Peyer's patch (tissue), 4 donors: ENCODE data around the gene RET. TPM values are rescaled to one million over a fixed set of nuclear protein-coding genes. Genes with fewer than 3 reads are reported as not detected.

Experiments used
- DNase-seq, 3 donors: peaks; one replicate each; pipeline ENCODE4 v3.0.0-alpha.2; 2017 to 2019
- H3K27ac ChIP-seq, 4 donors: fragments of 200-600 bp; sonication (generic); one replicate each; pipeline ENCODE4 v1.5.1; 2016 to 2019
- H3K27me3 ChIP-seq, 2 donors: fragments of 200-600 bp; sonication (generic); one replicate each; pipeline ENCODE4 v1.5.1; 2019
- H3K36me3 ChIP-seq, 3 donors: fragments of 200-600 bp; sonication (generic); one replicate each; pipeline ENCODE4 v1.5.1; 2016 to 2019
- H3K4me1 ChIP-seq, 4 donors: fragments of 200-600 bp; sonication (generic); one replicate each; pipeline ENCODE4 v1.5.1; 2016 to 2019
- H3K4me3 ChIP-seq, 4 donors: fragments of 200-600 bp; sonication (generic); 1 replicate in 3 of 4; 2 replicates in 1 of 4; pipeline ENCODE4 v1.5.1; 2016 to 2019; ENCODE audit warnings: mild to moderate bottlenecking in 1 of 4
- H3K9me3 ChIP-seq, 4 donors: fragments of 200-600 bp; sonication (generic); one replicate each; pipeline ENCODE4 v1.5.1; 2016 to 2019; ENCODE audit warnings: mild to moderate bottlenecking in 1 of 4
- CTCF ChIP-seq, 6 experiments: fragments of 450-650 bp in 4 of 6; fragments of 200-600 bp in 2 of 6; sonication (generic) in 1 of 6; IDR thresholded peaks; one replicate each; pipeline ENCODE4 v1.5.1; 2017 to 2019; ENCODE audit warnings: antibody characterized with exemption in 6 of 6, mild to moderate bottlenecking in 3 of 6, moderate library complexity in 1 of 6
- POLR2A ChIP-seq, 2 donors: fragments of 450-650 bp; IDR thresholded peaks; one replicate each; pipeline ENCODE4 v1.5.1; 2017; ENCODE audit warnings: antibody characterized with exemption in 2 of 2, mild to moderate bottlenecking in 2 of 2, moderate library complexity in 2 of 2
- total RNA-seq, 4 donors: library from RNA; depleted of rRNA; stranded (reverse); fragments of >200 nt; gene quantifications; one replicate each; pipeline ENCODE4 v1.1.0, GENCODE V29; 2016

The RET gene
- total RNA-seq, 4 donors from 2014 or later: 1.2 to 5.8 (median 1.7) TPM

GRCh38 chr10:43173120-43173519 is 96.3 kb downstream of the RET start:
- Histone ChIP-seq H3K4me1 (no peaks in the 10 kb centered on the region), H3K4me3 (no peak overlapping the region), H3K36me3 (peaks cover 0 to 21% (median 0%) of the 10 kb centered on the region in 3 donors), H3K27me3 (no peaks in the 10 kb centered on the region), H3K9me3 (no peaks in the 10 kb centered on the region), H3K27ac (no peak overlapping the region)
- no peak for DNase-seq
- TF ChIP-seq CTCF (IDR thresholded peaks at IDR 0.05) (no peak), POLR2A (IDR thresholded peaks at IDR 0.05) (no peak)

GRCh38 chr10:43174969-43175368 is 98.1 kb downstream of the RET start:
- H3K4me1 ChIP-seq: no peaks in the 10 kb centered on the region
- no peak for DNase-seq
- peak in 1 of 6 experiments; percentile 2 for TF ChIP-seq CTCF (IDR thresholded peaks at IDR 0.05)
- TF ChIP-seq POLR2A (IDR thresholded peaks at IDR 0.05): no peak
- no peaks in the 10 kb centered on the region for H3K27me3 ChIP-seq
- no peaks in the 10 kb centered on the region for H3K9me3 ChIP-seq
- H3K4me3 ChIP-seq: no peak overlapping the region
- no peak overlapping the region for H3K27ac ChIP-seq
- H3K36me3 ChIP-seq: peaks cover 0 to 31% (median 0%) of the 10 kb centered on the region in 3 donors

GRCh38 chr10:43176271-43176670 is 99.4 kb downstream of the RET start:
- no peak overlapping the region for H3K27ac ChIP-seq

GRCh38 chr10:43177595-43177994 is 100.7 kb downstream of the RET start:
- H3K4me1 ChIP-seq: no peaks in the 10 kb centered on the region
- no peak overlapping the region for H3K4me3 ChIP-seq
- DNase-seq: no peak
- TF ChIP-seq CTCF (IDR thresholded peaks at IDR 0.05): no peak
- no peak for TF ChIP-seq POLR2A (IDR thresholded peaks at IDR 0.05)
- H3K9me3 ChIP-seq: no peaks in the 10 kb centered on the region
- H3K27me3 ChIP-seq: no peaks in the 10 kb centered on the region
- H3K27ac ChIP-seq: no peak overlapping the region
- peaks cover 0 to 31% (median 0%) of the 10 kb centered on the region in 3 donors for H3K36me3 ChIP-seq

More at GRCh38 chr10:43176271-43176670, 99.4 kb downstream of the RET start:
- Histone ChIP-seq H3K36me3 (peaks cover 0 to 32% (median 0%) of the 10 kb centered on the region in 3 donors), H3K9me3 (no peaks in the 10 kb centered on the region), H3K4me1 (no peaks in the 10 kb centered on the region), H3K27me3 (no peaks in the 10 kb centered on the region), H3K4me3 (no peak overlapping the region)
- TF ChIP-seq CTCF (IDR thresholded peaks at IDR 0.05) (no peak), POLR2A (IDR thresholded peaks at IDR 0.05) (no peak)
- no peak for DNase-seq

Other genes starting within 250 kb of the RET start
- gene CSGALNACT2, start 61.4 kb downstream of the RET start, total RNA-seq: 10 to 100 TPM in 1 of 4 donors, 1 to 10 TPM in 3; 5.8 to 24.8 (median 7.9) TPM
- gene RASGEF1A, start 190.0 kb downstream of the RET start, total RNA-seq: 1 to 10 TPM in 1 of 4 donors, not detected in 3; 3.0 TPM